GM10847 (cell line): ENCODE data around the gene SPI1.

Source experiments
- POLR2A ChIP-seq: IDR thresholded peaks from 2 replicates; pipeline ENCODE4 v1.6.1; 2011; ENCODE audit not compliant: insufficient read length; ENCODE audit errors: extremely low read depth

The SPI1 gene

DNA sequence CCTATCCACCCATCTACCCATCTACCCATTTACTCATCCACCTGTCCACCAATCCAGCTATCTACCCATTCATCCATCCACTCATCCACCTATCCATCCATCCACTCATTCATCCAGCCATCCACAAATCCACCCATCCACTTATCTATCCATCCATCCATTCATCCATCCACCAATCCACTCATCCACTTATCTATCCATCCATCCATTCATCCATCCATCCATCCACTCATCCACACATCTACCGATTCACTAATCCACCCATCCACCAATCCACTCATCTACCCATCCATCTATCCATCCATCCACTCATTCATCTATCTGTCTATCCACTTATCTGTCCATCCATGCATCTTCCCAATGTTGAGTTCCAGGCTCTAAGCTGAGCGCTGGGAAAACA, 1.7 kb upstream of the SPI1 start:
- TF ChIP-seq POLR2A, result no peak

DNA sequence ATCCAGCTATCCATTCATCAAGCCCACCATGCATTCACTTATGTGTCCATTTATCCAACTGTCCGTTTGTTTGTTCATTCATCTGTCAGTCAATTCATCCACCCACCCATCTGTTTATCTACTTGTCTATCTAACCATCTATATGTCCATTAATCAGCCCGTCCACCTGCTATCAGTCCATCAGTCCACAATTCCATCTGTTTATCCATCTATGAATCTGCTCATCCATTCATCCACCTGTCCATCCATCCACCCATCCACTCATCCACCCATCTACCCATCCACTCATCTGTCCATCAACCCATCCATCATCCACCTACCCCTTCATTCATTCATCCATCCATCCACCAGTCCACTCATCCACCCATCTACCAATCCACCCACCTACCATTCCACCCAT, 970 bp upstream of the SPI1 start:
- TF ChIP-seq POLR2A, result no peak

DNA sequence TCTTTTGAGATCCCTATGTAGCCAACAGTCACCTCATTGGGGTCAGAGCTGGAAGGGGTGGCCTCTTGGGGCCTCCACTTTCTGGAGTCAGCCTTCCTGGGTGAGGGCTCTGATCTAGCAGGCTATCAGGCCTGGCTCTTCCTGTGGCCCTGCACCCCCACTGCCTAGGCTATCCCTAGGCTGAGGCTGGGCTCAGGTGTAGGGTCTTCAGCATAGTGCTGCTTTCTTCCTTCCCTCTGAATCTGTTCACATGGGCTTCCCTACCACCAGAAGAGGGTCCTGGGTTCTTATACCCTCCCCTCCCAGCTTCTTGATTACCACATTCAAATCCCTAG, 456 bp upstream of the SPI1 start:
- no peak for TF ChIP-seq POLR2A

DNA sequence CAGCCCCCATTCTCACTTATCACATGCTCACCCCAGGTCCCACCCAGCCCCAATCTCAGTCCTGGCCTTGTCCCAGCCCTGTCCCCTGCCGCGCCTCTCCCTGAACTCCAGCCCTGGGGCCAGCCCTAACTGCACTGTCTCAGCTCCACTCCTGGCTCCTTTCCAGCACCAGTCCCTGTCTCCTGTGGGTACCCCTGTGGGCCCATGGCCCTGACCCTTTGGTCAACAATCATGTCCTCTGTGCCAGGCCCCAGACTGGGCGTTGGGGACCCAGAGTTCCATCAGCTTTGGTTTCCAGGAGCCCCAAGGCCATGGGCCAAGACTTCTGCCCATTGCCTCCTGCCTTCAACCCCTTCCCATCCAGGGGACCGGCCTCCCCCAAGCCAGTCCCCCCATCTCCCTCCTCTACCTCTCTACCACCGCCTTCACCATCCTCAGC, 757 bp downstream of the SPI1 start:
- TF ChIP-seq POLR2A, result no peak

DNA sequence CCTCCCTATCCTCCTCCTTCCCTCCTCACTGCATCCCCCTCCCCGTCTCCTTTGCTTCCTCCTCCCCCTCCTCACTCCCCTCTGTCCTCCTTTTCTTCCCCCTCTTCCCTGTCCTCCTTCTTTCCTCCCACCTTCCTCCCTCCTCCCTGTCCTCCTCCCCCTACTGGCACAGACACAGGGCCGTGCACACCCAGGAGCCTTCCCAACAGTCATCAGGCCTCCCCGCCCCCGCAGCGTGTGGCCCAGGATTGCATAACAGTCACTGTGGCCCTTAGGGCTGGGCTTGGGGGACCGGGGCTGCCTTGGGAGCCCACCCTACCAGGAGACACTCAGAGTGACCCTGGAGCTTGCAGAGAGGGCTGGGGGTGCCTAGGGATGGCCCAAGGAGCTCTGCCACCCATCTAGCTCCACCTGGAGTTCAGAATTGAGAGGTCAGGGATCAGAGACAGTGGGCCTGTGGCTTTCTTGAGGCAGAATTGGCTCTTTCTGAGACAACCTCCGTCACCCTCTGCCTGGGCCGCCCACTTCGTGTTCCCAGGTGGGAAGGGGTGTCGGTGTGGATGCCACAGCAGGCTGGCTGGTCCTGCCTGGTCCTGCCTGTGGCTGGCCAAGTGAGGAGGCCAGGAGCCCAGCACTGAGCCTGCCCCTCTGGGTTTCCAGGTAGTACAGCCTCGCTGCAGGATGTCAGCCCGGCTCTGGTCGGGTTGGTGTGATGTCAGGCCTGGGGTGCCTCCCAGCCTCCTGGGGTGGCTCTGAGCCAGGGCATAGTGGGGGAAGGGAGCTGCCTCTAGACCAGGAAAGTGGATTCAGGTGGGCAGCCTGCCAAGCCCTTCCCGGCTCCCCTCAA, 1.6 kb downstream of the SPI1 start:
- TF ChIP-seq POLR2A, result no peak

DNA sequence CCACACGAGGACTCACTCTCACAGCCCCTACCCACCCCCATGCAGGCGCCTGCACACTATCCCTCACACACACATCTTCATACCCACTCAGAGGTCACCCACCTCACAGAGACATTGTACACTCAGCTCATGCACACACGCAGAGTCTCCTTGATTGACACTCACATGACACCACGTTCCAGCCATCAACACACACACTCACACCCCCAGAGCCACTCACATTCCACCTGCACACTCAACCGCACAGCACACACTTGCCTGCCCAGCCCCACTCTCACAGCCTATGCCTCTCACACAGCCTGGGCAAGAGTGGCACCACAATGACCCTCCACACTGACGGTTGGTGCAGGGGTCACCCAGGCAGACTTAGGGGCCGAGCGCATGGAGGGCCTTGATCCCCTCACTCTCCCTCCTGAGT, 2.2 kb downstream of the SPI1 start:
- TF ChIP-seq POLR2A, result no peak

DNA sequence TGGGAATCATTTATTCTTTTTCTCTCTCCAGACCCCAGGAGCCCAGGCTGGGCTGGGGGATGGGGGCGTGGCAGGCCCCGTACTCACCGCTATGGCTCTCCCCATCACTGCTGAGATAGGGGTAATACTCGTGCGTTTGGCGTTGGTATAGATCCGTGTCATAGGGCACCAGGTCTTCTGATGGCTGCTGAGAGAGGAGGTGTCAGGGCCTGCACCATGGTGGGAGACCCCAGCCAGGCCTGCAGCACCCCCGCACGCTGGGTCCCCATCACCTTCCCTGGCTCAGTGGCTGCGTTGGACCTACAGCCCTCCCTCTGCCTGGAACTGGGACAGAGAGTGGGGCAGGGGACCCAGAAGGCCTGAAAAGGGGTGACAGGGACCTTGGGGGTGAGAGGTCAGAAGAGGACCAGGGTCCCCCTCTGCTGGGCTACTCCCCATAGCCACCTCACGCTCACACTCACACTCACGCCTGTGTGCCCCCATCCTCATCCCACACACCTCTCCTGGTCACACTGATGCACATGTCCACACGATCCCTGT, 2.7 kb downstream of the SPI1 start:
- no peak for TF ChIP-seq POLR2A

DNA sequence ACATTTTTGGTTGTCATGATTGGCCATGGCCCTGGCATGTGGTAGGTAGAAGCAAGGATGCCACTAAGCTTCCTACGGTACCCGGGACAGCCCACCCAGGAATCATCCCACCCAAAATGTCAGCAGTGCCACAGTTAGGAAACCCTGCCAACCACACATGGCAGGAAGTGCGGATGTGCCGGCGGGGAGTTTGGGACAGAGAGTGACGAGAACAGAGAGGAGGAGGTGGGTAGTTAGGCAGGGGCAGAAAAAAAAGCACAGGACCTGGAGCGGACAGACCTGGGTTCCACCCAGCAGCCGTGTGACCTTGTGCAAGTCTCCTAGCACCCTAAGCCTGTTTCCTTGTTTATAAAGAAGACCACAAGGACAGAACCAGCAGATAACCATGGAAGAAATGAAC, 3.3 kb downstream of the SPI1 start:
- no peak for TF ChIP-seq POLR2A

DNA sequence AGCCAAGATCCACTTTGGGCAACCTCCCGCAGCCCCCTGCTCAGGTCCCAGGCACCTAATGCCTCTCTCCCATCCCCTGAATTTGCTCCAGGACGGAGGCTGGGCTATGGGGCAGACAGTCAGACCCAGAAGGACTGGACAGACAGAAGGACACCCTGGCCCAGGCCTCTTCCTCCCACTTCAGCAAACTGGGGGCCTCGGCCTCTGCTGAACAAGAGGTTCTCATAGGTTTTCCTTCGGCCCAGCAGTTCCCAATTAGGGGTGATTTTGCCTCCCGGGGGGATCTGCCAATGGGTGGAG, 3.7 kb downstream of the SPI1 start:
- TF ChIP-seq POLR2A, result no peak

DNA sequence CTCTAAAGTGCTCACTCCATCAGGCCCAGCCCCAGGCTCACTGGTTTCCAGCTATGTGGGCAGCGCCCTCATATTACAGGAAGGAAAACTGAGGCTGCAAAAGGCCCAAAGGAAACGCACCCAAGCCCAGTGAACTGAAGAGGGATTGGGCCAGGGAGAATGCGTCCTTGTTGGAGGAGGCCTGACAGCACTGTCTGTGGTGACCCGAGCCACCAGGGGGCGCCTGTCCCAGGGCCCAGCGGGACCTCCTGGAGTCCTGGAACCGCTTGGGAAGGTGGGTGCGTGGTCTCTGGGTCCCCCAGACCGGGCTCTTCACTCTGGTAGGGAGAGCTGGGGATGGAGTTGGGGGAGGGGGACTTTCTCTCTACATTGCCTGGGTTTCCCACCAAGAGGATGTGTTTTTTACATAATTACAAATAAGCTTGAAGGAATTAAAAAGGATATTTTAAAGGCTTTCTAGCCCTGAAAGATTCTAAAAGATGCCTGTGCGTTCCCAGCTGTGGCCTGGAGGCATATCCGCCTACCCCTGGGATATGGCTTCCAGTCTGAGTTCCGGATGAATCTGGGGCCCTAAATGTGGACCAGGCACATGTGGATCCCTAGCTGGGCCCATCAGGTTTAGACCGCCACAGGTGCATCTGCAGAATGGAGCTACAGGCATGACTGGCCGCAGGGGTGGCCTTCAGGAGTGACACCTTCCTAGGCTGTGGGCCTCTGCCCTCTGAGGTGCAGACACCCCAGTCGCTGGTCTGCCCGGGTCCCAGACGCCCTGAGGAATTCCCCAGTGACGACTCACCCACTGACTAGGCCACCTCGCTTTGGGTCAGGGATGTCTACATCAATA, 4.2 kb downstream of the SPI1 start:
- TF ChIP-seq POLR2A, result no peak

DNA sequence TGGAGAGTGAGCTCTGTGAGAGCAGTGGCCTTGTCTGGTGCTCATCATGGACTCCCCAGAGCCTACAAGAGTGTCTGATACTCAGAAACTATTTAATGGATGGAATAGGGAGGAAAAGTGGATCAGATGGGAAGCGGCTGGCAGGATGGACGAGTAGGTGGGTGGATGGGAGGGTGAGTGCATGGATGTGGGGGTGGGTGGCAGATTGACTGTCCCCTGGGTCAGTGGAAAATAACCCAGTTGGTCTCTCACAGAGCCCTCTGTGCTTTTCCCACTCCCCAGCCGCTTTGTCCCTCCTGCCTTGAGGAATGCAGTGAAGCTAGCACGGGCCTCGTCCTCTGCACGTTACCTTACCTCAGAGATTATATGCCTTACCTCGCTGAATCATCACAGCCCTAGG, 5.9 kb downstream of the SPI1 start:
- TF ChIP-seq POLR2A, result no peak

DNA sequence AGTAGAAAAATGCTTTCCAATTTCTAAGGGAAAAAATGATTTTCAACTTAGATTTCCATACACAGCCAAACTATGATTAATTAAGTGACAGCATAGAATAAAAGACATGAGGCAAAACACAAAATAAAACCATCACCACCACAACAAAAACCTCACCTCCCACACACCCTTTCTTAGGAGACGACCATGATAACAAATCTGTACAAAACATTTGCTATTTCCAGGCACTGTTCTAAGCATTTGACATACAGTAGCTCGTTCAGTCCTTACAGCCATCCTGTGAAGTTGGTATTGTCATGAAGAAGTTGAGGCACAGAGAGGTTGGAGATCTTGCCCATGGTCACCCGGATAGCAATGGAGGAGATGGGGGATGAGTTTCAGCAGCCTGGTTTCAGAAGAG, 8.7 kb downstream of the SPI1 start:
- no peak for TF ChIP-seq POLR2A

DNA sequence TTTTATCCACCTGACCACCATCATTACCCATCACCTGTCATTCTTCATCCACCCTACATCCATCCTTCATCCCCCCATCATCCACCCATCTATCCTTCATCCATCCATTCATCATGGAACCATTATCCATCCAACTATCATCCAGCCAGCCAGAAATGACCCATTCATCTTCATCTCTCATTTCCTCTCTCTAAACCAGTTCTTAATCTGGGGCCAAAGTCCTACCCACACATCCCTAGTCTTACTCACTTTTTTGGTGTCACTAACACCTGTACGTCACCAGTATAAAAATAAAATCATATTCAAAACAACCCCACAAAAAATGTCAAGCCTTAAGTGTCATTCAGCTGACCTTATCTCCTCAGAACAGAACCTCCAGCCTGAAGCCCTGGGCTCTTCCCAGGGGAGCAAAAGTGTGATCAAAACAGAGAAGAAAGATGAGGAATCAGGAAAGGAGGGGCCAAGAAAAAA, 12.3 kb downstream of the SPI1 start:
- no peak for TF ChIP-seq POLR2A

DNA sequence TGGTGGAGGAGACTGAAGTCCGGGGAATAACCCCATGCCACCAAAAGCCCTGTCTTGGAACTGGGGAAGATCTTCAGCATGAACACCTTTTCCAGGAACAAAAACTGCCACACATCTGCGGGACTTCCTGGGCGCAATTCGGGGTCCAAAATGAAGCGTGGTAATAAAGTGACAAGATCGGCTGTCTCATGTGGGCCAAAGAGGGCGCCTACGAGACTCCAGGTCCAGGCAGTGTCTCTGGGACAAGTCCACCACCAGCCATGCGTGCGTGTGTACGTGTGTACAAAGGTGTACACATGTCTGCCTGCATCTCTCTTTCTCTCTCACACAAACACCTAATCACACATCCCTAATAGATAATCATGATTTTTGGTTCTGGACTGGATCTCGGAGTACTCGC, 16.9 kb downstream of the SPI1 start:
- no peak for TF ChIP-seq POLR2A

DNA sequence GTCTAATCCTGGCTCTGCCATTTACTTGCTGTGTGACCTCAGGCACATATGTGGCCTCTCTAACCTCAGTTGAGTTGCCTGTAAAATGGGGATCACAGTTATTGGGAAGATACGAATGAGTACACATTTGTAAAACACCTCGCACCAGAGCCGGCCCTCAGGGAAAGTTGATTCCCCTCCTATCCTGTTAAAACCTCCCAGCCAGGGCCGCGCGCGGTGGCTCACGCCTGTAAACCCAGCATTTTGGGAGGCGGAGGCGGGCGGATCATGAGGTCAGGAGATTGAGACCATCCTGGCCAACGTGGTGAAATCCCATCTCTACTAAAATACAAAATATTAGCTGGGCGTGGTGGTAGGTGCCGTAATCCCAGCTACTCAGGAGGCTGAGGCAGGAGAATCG, 18.0 kb downstream of the SPI1 start:
- no peak for TF ChIP-seq POLR2A

DNA sequence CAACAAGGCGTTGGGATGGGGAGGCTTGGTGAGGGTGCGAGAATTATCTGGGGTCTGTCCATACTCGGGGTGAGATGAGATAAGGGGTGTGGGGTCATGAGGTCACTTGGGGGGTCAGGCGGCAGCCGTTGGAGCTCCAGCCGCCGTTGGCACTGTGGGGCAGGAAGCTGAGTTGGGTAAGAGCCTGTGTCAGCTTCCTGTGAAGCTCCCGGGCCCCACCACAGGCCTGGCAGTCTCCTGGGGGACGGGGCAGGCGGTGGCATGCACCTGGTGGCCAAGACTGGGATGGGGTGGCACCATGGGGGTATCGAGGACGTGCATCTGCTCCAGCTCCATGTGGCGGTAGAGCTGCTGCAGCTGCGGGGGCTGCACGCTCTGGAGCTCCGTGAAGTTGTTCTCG, 18.8 kb downstream of the SPI1 start:
- TF ChIP-seq POLR2A, result no peak
